HG03469 (cell line): ENCODE measurements around the gene CNBD2.
"Not testable (repeated sequence)": the region's sequence is repeated elsewhere in the genome, so short reads cannot be mapped to it uniquely, and the experiment has no call there.

ENCODE experiments used
- ATAC-seq: cut with Tn5 transposase; IDR thresholded peaks from one replicate; pipeline ENCODE4 v1.9.1; 2021; ENCODE audit warnings: mild to moderate bottlenecking, moderate library complexity, moderate number of reproducible peaks; ENCODE audit not compliant: unreplicated experiment

Gene CNBD2

DNA sequence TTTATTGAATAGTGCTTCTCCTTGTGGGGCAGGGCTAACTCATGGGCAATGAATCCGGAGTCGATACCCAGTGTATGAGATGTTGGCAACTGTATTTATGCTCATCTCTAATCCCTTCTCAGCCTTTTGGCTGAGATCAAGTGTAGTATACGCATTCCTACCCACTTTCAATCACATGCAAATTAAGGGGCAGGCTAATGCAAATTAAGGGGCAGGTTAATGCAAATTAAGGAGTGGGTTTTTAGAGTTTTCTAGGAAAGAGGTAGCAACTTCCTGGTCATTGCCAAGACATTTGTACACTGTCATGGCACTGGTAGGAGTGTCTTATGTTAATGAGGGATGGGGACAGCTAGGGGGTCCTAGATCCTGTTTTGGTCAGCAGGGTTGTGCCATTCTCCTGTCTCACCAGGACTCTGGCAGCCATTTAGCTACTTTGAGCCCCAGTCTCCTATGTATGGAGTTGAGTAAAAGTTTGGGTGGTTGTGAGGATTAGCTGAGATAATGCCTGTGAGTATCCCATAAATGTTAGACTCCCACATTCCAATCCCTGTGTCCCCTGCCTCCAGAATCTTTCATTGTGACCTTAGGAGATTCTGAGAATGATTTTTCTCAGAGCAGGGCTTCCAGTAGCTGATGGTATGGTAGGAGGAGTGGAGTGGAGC, at the start of gene CNBD2:
Gene CNBD2, plus strand, starts transcription at position 612 of the 662 bp plus-strand sequence. CDS start 173 bp downstream, outside the sequence.
- no peak for ATAC-seq

DNA sequence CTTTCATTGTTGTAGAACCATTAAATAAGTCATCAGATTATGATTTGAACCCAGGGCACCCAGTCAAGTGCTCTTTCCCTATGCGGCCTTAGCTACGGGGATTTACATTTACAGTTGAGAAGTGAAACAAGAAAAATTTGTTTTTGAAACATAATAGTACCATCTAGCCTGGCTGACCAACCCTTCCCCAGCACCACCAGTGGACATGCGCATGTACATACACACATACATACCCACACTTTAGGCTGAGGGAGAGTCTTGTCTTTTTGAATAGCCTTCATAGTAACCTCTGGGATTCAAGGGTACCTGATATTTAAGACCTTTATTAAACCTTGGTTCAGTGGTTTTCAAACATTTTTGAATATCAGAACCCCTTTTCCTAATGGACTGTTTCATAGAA, 47.9 kb upstream of the CNBD2 start:
- ATAC-seq = no peak

- ATAC-seq = no peak
These were observed 39.1 kb upstream of the CNBD2 start for GRCh38 chr20:35929301-35929700.

GRCh38 chr20:35934050-35934449, 34.3 kb upstream of the CNBD2 start:
- ATAC-seq = no peak

DNA sequence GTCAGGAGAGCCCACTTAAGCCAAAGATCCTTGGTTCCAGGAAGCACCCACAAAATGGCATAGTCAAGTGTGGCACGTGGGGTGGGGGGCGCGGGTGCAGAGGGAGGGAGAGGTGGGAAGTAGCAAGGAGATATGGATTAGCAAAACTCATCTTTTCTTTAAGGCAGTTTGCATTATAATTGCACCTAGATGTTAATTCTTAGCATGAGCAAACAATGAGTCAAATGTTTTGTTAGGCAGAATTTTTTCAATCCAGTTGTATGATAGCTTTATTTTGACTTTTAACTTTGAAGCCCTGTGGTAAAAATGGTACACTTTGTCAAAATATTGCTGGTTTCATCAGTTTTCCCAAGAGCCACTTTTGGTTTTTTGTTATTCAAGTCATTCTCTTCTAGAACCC, 29.1 kb upstream of the CNBD2 start:
- ATAC-seq = no peak

GRCh38 chr20:35941620-35942019, 26.8 kb upstream of the CNBD2 start:
- ATAC-seq = no peak

GRCh38 chr20:35942243-35942642, 26.1 kb upstream of the CNBD2 start:
- ATAC-seq = no peak

DNA sequence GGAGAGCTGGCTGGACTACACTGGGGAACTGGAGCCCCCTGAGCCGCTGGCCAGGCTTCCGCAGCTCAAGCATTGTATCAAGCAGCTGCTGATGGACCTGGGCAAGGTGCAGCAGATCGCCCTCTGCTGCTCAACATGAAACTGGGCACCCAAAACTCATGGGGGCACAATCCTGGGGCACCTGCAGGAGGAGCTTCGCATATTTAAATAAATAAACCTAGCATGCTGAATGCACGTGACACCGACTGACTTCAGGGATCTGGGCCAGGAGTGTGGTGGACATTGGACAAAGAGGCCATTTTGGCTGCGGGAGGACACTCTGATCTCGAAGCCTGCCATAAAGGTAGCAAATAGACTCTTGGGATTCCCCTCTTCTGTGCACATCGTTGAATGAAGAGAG, 20.9 kb upstream of the CNBD2 start:
- ATAC-seq = no peak

- ATAC-seq = no peak
These were observed 20.5 kb upstream of the CNBD2 start for GRCh38 chr20:35947907-35948306.

- ATAC-seq = no peak
These were observed 18.3 kb upstream of the CNBD2 start for GRCh38 chr20:35950093-35950492.

DNA sequence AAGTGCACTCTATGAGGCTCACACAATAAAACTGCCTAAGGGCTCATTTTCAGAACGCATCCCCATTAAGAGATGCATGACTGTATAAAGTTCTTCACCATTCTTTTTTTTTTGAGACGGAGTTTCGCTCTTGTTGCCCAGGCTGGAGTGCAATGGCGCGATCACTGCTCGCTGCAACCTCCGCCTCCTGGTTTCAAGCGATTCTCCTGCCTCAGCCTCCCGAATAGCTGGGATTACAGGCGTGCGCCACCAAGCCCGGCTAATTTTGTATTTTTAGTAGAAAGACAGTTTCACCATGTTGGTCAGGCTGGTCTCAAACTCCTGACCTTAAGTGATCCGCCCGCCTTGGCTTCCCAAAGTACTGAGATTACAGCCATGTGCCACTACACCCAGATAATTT, 16.3 kb upstream of the CNBD2 start:
- not testable (repeated sequence) for ATAC-seq

- no peak for ATAC-seq
These were observed 15.7 kb upstream of the CNBD2 start for GRCh38 chr20:35952480-35953386.

DNA sequence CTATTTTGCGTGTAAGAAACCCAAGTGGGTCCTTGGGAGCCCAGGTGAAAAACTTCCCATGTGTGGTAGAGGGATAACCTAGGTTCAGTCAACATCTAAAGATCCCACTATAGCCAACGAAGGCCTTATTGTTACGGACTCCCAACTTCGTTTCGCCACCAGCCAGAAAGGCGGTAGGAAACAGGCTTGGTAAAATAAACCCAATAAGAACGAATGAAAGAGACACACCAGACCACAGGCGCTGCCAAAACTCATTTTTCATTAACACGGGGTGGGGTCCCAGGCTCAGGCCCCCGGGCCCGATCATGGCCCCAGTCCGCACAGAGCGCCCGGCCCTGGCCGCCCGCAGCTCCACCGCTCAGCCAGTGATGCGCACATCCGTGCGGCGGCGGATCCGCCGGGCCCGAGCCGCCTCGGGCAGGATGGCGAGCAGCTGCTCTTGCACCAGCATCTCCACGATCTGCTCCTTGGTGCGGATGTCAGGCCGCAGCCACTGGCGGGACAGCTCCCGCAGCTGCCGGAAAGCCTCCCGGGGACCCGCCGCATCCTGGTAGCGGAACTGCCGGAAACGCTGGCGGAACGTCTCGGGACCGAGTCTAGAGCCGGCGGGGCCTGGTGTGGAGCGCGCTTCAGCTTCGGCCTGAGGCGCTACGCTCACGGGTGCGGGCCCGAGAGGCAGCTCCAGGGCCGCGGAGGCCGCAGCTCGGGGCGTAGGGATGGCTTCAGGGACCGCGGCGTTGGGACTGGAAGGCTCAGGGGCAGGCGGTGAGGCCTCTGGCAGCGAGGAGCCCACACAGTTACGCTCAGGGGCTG, 14.8 kb upstream of the CNBD2 start:
- no peak for ATAC-seq

DNA sequence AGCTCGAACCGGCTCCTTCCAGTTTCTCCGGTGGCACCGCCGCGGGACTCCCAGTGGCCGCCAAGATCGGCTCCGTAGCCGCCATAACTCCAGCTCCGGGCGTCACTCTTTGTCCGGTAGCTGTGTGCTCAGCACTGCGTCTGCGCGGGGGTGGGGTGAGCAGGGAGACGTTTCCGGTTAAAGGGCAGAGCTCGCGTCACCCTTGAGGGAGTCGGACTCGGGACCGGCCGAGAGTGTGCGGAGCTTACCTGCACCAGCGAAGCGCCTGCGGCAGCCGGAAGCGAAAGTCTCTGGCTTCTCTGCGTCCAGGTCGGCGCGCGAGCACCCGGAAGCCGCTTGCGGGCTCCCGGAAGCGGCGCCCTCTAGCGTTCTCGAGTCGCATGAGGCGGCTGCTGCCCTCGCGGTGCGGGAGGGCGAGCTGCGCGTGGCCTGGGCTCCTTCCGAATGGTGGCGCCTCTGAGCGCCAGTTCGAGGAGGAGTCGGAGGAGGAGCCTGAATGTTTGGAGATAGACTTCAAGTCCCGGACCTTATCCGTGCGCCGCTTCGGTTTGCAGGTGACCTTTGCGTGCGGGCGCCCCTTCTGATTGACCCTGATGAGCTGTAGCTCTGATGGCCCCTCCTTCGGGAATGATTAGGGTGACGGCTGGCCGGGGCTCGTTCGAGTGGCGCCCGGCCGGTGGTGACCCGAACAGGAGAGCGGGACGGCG, 14.0 kb upstream of the CNBD2 start, which contains the start of gene SCAND1:
Gene SCAND1, minus strand, starts transcription at position 303 of the 707 bp plus-strand sequence. Its CDS starts 218 bp downstream, at position 85.
- peak; percentile 89 for ATAC-seq

DNA sequence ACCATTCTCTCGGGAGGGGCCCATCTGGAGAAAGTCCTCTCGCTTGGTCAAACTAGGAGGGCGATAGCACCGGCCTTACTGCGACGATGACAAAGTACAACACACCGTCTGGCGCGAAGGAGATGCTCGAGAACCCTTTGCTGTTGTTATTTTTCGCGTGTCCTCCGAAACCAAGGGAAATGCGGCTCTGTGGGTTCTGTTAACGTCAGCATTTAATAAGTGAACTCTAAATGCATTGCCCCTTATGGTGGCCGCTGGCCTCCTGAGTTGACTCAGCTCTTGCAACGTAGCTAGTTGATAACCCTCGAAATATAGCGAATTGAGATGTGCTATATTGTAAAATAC, 13.5 kb upstream of the CNBD2 start:
- ATAC-seq = no peak

- no peak for ATAC-seq
These were observed 11.8 kb upstream of the CNBD2 start for GRCh38 chr20:35956616-35957015.

- ATAC-seq = not testable (repeated sequence)
These were observed 9.1 kb upstream of the CNBD2 start for GRCh38 chr20:35959291-35959690.

- no peak for ATAC-seq
These were observed 4.5 kb upstream of the CNBD2 start for GRCh38 chr20:35963878-35964277.

- no peak for ATAC-seq
These were observed 540 bp downstream of the CNBD2 start for GRCh38 chr20:35968930-35969329.

- no peak for ATAC-seq
These were observed 3.6 kb downstream of the CNBD2 start for GRCh38 chr20:35971981-35972380.

DNA sequence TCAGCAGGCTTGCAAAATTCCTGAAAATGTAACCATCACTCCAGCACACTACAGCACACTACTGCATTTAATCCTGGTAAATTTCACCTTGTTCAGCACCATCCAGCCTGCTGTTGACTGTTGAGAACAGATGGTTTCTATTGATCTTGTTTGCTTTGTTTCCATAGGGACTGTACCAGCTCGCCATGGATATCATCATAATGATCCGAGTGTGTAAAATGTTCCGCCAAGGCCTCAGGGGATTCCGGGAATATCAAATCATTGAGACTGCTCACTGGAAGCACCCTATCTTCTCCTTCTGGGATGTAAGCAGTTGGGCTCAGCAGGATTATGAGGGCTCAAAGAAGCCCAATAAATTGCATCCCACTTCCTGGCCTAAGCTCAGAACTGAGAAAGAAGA, 4.1 kb downstream of the CNBD2 start:
- no peak for ATAC-seq
